Stimulated activated CD4-positive, alpha-beta T cell treated with anti-CD3 and anti-CD28 coated beads, Interleukin-15, amount 100 ng/mL, for 1 hour (primary cell): ENCODE results near the gene GSK3B.
"Not testable (repeated sequence)": the region's sequence is repeated elsewhere in the genome, so short reads cannot be mapped to it uniquely, and the experiment has no call there.

Experiments used
- DNase-seq, 2 donors: peaks; one replicate each; pipeline ENCODE4 v3.0.0-alpha.2; 2020; ENCODE audit warnings: low read depth in 1 of 2, low spot score in 1 of 2

The GSK3B gene

GRCh38 chr3:120018299-120018698 is 75.9 kb downstream of the GSK3B start:
- DNase-seq: no peak

- no peak for DNase-seq
Measured at GRCh38 chr3:120017692-120018091, 76.6 kb downstream of the GSK3B start.

- DNase-seq: no peak
Measured at GRCh38 chr3:120013481-120013880, 80.8 kb downstream of the GSK3B start.

GRCh38 chr3:120005741-120006140 is 88.5 kb downstream of the GSK3B start:
- DNase-seq: not testable (repeated sequence)

- DNase-seq: peak in 1 of 2 donors; percentile 3
Measured at GRCh38 chr3:120004008-120004498, 90.2 kb downstream of the GSK3B start.

GRCh38 chr3:119998166-119998565 is 96.1 kb downstream of the GSK3B start:
- no peak for DNase-seq

- DNase-seq: no peak
Measured at GRCh38 chr3:119990888-119991287, 103.4 kb downstream of the GSK3B start.

- DNase-seq: no peak
Measured at GRCh38 chr3:119989981-119990655, 104.1 kb downstream of the GSK3B start.

GRCh38 chr3:119986812-119987211 is 107.4 kb downstream of the GSK3B start:
- not testable (repeated sequence) for DNase-seq

- no peak for DNase-seq
Measured at GRCh38 chr3:119981386-119981785, 112.9 kb downstream of the GSK3B start.

- DNase-seq: no peak
Measured at GRCh38 chr3:119978554-119979208, 115.6 kb downstream of the GSK3B start.

- no peak for DNase-seq
Measured at GRCh38 chr3:119977353-119977752, 116.9 kb downstream of the GSK3B start.

GRCh38 chr3:119976214-119976613 is 118.0 kb downstream of the GSK3B start:
- DNase-seq: no peak

GRCh38 chr3:119974656-119975055 is 119.6 kb downstream of the GSK3B start:
- DNase-seq: no peak

- DNase-seq: no peak
Measured at GRCh38 chr3:119973018-119973646, 121.1 kb downstream of the GSK3B start.

GRCh38 chr3:119969759-119970158 is 124.5 kb downstream of the GSK3B start:
- DNase-seq: no peak

- DNase-seq: no peak
Measured at GRCh38 chr3:119967353-119968006, 126.8 kb downstream of the GSK3B start.

GRCh38 chr3:119965692-119966091 is 128.6 kb downstream of the GSK3B start:
- no peak for DNase-seq

GRCh38 chr3:119964294-119964693 is 130.0 kb downstream of the GSK3B start:
- no peak for DNase-seq

- no peak for DNase-seq
Measured at GRCh38 chr3:119955972-119956371, 138.3 kb downstream of the GSK3B start.

- DNase-seq: no peak
Measured at GRCh38 chr3:119950666-119951325, 143.5 kb downstream of the GSK3B start.
